HuH-7 (cell line): ENCODE measurements around the gene CLDN10.
"Not testable (repeated sequence)": the region's sequence is repeated elsewhere in the genome, so short reads cannot be mapped to it uniquely, and the experiment has no call there.

Source experiments
- DNase-seq: peaks from one replicate; pipeline ENCODE4 v3.0.0; 2011; ENCODE audit warnings: low spot score

CLDN10 gene

DNA sequence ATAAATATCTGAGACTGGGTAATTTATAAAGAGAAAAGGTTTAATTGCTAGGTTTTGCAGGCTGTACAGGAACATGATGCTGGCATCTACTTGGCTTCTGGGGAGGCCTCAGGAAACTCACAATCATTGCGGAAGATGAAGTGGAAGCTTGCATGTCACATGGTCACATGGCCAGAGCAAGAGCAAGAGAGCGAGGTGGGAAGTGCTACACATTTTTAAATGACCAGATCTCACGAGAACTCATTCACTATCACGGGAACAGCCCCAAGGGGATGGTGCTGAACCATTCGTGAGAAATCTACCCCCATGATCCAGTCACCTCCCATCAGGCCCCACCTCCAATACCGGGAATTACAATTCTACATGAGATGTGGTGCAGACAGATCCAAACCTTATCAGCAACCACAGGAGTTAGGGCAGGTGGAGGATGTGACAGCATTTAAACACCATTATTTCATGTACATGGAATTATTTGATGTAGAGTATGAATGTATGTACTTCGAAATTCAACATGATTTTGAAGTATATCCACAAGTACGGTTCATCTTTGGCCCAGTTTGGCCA, 10.5 kb upstream of the CLDN10 start:
- no peak for DNase-seq

DNA sequence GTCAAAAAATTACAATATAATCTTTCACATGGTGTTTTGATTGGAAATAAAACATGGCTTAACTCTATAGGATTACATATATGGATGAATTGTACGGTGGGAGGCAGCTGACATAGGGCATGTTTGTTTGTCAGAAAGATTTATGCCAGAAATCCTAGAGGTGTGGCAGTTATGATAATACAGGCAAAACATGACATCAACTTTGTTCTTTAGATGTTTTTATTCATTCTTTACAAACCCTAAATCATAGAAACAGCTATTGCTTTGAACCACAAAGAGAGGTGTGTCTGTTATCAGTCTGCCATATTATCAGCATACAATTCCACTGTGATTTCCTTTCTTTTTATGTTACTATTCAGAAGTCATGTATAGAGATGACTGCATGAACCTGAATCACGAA, 8.2 kb upstream of the CLDN10 start:
- no peak for DNase-seq

DNA sequence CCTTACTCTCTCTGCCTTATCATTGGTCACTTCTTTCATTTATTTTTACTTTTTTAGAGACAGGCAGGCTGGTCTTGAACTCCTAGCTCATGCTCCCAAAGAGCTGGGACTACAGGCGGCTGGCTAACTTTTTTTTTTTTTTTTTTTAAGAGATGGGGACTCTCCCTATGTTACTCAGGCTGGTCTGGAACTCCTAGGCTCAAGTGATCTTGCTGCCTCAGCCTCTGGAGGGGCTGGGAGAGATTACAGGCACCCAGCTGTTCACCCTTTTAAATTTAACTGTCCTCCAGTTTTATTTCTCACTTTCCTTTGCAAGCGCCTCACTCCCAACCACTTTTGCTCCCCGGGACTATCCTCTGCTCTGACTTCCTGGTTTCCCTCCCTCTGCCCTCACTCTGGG, 5.6 kb upstream of the CLDN10 start:
- no peak for DNase-seq

DNA sequence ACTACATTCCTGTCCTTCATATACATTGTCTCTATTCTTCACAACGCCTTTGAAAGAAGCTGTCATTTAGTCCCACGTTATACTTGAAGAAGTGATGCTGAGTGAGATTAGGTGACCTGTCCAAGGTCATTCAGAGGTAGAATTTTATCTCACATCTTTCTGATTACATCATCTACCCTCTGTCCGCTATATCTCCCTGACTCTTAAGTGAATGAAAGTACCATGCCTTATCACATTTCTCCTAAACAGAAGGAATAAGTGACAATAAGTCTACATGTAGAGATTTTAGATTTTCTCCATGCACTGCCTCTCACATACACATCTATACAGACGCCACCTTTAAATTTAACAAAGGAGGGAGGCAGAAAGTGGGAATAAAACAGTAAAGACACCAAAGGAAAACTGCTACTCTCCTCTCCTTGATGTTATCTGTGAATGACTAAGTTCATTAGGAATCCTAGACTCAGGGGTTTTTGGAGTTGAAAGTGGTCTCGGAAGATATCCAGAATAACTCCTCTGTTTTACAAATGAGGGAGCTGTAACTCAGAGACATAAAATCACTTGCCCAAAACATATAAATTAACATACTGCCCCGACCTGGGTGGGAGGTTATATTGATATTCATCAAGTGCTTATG, 4.9 kb upstream of the CLDN10 start:
- no peak for DNase-seq

DNA sequence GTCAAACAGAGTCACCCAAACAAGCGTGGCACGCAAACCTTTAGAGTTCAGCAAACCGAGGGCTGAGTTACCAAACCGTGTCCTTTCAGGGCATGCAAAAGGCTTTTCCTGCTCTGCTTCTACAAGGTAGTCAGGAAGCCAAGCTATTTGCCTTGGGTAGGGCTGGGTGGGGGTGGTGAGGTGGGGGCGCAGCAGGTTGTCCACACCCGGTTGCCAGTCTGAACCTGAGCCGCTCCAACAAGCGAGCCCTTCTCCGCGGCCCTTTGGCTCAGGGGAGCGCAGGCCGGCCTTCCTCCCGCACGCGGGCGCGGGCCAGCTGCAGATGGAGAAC, 347 bp upstream of the CLDN10 start:
- DNase-seq, result no peak

DNA sequence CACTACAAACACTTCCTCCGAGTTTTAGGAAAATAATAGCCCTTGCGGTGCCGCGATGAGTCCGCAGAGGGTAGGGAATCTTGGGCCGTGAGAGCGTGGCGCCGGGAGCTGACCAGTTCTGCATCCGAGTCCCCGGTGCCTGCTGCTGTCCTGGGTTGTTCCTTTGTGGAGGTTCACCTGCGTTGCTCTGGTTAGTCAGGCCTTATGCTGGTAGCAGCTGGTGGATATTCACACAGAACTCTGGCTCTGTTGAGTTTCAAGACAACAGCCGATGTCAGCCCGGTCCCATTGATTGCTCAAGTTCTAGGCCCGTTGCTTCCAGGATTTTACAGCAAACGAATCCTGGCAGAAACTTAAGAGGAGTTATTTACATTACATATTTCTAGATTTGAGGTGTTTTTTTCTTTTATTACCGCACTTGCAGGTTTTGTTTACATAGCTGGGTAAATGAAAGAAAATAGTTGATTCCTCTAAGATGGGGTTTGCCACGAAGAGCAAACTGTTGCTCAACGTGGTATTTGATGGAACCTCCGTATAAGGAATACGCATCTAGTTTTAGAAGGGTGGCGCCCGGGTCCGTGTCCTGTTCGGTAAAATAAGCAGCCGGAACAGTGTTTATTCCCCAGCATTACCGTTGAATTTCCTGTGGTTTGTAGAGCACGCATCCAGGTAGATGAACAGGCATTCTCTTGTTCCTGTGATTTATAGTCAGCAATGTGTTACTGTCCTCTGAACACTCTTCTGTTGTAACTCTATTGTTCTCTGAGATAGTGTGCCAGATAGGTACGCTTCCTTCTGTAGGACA, 1.3 kb downstream of the CLDN10 start:
- DNase-seq, result no peak

DNA sequence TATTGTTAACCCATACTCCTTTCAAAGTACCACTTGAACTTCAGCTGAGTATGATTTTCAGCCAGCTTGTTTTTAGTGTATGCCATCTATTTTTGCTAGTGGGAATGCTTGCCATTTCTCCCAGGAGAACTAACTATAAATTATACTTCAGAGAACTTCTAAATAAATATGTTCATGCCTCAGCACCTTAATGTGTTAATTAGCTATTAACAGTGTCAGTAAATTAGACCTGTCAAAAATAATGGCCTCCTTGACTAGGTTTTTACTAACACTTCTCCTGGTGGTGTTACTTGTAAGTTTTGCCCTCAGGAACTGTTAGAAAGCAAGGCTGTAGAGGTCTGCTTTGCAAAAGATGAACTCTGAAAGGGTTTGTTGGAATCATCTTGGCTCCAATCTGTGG, 4.5 kb downstream of the CLDN10 start:
- no peak for DNase-seq

DNA sequence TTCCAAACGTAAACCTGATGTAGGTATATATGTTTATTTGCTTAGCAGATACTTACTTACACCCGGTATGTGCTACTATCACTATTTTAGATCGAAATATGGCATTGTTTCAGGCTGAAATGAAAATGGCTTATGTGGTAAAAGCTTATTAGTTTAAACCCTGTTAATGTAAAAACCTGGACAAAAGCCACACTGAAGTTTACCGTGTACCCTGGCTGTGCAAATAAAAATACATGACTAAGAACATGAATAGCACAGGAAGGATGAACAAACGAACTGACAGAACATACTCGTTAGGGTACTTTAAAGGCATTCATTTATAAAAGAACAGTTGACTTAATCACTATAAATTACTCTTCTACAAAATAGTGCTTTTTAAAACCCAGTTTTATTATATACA, 6.6 kb downstream of the CLDN10 start:
- no peak for DNase-seq

DNA sequence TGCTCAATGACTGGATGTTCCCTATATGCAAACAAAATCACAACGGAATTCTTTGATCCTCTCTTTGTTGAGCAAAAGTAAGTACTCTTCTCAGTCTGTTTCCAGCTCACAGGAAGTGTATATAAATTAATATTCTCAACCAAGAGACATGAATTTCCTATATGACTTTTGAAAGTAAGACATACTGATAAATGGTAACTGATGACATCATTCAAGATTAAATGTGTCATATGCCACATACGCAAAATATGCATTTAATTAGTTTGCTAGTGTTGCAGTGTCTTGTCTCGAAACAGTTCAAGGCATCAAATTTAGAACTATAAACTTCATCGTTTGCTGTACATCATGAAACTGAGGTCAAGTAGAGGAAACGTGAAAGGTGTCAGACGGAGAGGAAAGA, 7.9 kb downstream of the CLDN10 start:
- no peak for DNase-seq

DNA sequence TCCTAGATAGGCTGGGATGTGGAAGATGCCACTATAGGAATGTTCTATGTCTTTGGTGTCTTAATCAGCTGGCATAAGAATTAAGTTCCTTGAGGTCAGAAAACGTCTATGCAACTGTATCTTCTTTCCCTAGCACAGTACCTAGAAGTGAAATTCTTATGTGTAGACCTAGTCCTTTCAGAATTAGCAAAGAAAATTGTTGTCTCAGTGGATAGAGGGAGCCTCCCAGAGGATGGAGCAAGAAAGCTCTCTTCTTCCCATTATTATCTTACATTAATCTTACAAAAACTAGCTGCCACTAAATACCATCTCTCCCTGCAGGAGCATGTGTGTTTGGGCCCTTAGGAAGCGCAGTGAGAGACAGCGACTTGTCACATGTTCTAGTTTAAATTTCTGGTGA, 11.6 kb downstream of the CLDN10 start:
- DNase-seq, result no peak

DNA sequence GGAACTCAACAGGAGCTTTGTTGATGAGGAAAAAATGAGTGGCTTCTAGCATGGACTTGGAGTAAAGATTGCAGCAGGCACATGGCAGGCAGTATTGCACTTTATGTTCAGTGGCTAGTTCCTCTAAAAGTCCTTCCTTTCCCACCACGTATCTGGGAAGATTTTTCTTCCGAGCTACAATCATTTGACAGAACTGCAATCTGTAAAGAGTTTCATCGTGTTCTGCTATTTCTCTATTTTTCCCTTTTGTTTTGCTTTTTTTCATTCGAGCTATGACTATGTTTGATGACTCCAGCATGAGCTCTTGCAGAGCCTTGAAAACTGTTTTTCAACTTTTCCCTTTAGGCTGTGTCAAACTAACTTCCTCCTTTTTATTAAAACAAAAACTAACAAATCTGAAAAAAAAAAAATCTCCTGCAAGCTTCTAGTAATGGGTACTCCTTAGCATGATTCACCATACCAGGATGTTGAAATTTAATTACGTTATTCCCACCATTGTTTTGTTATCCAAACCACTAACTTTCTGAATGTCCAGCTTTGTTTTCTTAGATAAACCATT, 12.3 kb downstream of the CLDN10 start:
- no peak for DNase-seq

DNA sequence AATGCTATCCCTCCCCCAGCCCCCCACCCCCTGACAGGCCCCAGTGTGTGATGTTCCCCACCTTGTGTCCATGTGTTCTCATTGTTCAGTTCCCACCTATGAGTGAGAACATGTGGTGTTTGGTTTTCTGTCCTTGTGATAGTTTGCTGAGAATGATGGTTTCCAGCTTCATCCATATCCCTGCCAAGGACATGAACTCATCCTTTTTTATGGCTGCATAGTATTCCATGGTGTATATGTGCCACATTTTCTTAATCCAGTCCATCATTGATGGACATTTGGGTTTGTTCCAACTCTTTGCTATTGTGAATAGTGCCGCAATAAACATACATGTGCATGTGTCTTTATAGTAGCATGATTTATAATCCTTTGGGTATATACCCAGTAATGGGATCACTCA, 13.2 kb downstream of the CLDN10 start:
- DNase-seq, result not testable (repeated sequence)

DNA sequence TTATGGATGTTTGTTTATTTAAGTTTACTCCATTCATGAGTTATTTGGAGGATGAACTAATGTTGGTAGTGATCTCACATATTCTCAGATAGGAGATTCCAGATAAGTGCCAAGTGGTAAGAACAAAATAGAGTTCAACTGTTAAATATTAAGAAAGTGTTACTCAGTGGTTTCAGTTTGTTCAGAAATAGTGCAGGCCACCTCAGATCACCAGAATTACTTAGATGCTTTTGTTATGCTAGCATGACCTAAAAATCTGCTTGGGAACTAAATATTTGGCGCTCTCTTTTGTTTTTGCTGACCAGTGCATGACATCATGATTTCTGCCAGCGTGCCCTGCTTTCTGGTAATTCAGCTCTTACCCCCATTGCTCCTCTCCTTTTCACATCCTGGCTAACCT, 15.6 kb downstream of the CLDN10 start:
- no peak for DNase-seq

DNA sequence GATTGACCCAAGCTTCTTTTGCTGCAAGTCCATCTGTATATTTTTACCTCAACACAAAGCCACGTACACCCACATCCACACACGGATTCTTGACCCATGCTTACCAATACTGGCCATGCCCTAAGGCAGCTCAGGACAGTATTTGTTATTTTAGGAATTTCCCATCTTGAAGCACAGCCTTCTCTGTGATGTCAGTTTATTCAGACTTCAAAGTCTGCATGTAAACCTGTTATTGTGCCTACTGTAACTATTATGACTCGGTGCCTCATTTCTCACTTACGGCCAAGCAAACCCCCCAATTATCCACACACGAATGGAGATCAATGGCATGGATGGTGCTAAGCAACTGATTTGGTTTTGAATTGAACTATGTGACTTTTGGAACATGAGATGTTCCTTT, 17.5 kb downstream of the CLDN10 start:
- DNase-seq, result no peak

DNA sequence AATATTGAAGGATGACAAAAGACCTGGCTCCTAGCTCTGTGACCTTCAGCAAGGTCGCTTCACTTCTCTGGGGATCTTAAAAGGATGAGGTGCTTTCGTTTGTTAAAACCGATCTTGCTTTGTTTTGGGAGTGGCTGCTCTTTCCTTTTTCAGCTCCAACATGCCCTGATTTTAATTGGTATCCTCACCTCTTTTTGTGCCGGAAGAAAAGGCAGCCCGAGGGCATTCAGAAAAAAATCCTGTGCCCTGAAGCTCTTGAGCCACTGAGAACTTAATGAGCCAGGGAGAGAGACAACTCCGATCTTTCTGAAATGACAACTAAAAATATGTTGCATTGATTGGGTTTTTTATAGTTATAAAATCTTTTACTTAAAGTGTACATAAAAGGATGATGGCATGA, 19.4 kb downstream of the CLDN10 start:
- DNase-seq, result no peak

DNA sequence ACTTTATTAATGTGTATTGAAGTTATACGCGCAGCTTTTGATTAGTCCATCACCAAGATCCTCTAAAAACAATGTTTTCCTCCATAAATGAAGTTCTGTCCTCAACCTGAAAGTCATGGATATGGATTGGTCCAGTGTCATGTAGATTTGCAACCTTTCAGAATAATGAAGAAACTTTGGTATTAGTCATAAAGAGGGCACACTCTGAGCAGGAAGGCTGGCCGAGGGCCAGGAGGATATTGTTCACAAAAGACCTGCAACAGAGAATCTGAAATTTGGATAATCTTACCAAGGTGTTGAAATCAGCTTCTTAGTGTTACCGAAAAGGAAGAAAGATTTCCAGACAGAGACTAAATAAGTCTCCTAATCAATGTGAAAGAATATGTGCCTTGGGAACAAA, 20.7 kb downstream of the CLDN10 start:
- no peak for DNase-seq

DNA sequence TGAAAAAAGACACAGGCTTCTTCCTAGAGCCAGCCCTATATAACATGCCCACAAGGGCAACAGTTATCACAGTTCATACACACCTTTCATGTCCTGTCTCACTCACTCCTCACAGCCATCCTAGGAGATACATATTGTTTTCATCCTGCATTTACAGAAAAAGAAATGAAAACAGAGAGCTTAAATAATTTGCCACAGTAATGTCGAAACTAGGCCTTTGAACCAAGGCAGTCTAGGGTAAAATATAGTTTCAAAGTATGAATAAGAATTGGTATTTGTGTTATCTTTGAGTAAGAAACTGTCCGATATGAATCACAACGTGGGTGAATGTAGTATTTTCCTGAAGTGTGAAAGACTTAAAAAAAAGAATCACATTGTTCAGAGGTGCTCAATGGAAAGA, 26.8 kb downstream of the CLDN10 start:
- no peak for DNase-seq

DNA sequence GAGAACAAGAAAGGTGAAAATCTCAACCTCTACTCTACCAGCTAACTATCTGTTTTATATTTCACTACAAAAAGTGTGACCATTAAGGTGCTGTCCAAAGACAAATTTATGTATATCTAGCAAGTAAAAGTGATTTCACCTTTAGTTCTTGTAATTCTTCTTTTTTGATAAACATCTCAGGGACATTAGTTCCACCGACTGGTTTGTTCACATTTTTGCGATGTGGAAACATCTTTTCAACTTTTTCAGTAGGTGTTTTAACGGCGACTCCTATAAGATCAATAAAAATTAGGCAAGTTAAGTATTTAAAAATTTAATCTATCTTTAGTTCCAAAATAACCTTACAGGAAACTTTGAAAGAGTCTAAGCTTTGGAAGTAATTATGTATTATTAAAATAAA, 33.3 kb downstream of the CLDN10 start:
- no peak for DNase-seq

DNA sequence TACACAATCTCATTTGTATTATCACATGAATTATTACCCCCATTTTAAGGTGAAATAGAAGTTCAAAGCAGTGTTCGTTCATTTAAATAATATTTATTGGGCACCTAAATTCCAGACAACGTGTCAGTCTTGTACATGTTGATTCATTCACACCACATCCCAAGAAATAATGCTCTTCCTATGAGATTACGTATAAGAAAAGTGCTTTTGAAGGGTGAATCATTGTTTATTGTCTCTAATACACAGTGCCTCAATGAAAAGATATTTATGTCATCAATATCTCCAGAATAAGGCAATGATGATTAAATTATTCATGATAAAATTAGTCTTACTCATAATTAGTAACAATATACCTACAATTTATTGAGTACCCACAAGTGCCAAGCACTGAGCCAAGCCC, 35.6 kb downstream of the CLDN10 start:
- no peak for DNase-seq

DNA sequence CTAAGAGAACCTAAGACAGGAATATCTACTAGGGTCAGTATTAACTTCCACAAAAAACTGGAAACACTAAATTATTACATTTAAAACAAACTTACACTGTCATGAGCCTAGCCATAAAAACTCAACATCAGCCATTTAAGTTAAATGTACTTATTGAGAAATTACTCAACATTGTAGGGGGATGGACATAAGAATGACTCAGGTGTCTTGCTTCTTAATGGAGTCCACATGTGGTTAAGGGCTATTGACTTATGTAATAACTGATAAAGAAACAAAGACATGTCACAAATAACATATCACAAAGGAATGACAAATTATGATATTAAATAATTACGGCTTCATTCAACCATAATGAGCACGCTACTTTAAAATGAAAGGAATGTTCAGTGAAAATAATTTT, 36.2 kb downstream of the CLDN10 start:
- no peak for DNase-seq

DNA sequence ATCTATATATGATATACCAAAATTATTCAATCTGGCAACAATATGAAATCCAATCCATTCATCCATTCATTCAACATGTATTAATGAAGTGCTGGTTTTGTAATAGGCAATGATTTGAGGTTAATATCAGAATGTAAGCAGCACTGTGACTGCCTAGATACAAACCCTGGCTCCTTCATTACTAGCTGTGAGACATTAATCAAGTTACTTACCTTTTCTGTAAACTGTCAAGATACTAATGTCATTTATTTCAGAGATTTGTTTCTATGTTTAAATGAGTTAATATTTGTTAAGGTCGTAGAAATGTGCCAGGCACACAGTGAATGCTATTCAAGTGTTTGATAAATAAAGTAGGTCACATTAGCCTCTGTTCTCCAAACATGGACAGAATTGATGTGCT, 40.9 kb downstream of the CLDN10 start:
- DNase-seq, result no peak

DNA sequence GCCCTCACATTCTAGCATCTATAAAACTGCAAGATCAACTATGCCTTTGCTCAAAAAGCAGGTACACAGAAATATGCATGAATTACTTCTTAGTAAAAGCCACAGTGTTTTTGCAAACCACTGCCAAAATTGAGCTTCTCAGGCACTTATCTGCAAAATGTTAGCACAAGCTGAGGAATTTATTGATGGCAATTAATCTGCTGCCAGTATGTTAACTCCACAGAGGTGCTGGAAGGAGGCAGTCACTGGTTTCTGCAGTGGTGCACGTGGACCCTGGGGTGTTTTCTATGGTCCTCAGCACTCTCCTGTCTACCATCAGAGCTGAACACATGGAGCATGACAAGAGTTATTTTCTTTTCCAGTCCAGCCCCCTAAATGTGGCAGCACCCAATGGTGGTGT, 44.2 kb downstream of the CLDN10 start:
- no peak for DNase-seq

DNA sequence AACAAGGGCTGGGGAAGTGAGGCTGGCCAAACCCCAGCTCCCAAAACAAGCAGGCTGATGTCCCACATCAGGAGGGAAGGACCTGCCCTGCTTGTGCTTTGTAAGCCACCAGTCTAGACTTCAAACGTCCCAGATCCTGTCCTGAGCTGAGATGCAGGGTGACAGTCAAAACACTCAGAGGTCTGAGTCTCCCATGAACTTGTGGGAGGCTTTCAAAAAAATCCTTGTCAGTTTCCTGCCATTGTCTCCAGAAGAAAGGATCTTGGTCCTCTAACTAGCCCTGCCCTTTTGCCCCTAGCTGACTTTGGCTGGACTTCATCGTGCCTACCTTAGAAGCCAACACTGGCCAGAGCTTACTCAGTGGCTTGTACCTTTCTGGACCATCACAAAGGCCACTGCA, 48.7 kb downstream of the CLDN10 start:
- no peak for DNase-seq

DNA sequence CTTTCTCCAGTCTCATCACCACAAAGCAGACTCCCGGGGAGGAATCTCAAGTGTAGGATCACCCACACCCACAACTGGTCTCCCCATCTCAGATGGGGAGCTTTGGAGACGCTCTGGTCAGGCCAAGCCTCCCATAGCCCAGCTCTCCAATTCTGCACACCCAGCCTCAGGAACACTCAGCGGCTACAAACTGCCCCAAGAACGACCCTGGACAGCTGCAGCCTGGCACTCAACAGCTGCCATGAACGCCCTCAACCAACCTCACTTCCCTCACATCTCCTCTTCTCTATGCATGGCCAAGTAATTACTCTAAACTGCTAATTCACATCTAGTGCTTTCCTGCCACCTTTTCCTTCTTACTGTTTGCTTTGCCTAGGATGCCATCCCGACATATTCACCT, 49.4 kb downstream of the CLDN10 start:
- DNase-seq, result no peak
